ENCODE measurements around the gene APPBP2.

DNA sequence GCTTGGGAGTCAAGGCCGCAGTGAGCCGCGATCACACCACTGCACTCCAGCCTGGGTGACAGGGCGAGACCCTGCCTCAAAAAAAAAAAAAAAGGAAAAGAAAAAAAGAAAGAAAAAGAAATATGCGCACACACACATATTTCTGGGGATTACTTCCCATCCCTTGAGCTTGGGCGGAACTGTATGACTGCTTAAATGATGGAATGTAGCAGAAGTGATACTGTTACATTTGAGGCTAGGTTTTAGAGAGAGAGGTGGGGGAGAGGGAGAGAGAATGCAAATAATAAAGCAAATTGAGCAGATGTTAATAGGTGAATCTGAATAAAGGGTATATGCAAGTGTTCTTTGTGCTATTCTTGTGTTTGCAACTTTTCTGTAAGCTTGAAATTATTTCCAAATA is 122.1 kb downstream of the APPBP2 start:
- TF ChIP-seq, protein P1, sequence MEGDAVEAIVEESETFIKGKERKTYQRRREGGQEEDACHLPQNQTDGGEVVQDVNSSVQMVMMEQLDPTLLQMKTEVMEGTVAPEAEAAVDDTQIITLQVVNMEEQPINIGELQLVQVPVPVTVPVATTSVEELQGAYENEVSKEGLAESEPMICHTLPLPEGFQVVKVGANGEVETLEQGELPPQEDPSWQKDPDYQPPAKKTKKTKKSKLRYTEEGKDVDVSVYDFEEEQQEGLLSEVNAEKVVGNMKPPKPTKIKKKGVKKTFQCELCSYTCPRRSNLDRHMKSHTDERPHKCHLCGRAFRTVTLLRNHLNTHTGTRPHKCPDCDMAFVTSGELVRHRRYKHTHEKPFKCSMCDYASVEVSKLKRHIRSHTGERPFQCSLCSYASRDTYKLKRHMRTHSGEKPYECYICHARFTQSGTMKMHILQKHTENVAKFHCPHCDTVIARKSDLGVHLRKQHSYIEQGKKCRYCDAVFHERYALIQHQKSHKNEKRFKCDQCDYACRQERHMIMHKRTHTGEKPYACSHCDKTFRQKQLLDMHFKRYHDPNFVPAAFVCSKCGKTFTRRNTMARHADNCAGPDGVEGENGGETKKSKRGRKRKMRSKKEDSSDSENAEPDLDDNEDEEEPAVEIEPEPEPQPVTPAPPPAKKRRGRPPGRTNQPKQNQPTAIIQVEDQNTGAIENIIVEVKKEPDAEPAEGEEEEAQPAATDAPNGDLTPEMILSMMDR (IDR thresholded peaks at IDR 0.05), result no peak
- TF ChIP-seq POLR2A (IDR thresholded peaks at IDR 0.05) (no peak), EP300 (IDR thresholded peaks at IDR 0.05) (no peak)
